ENCODE results near the gene MRPL28. TPM values are rescaled to one million over a fixed set of nuclear protein-coding genes. Genes with fewer than 3 reads are reported as not detected.

The MRPL28 gene
- total RNA-seq, 1 experiment from 2014 or later, result 61.4 TPM

GRCh38 chr16:369275-369865, 968 bp downstream of the MRPL28 start (continued):
- TF ChIP-seq REST (IDR thresholded peaks at IDR 0.05; ENCODE audit: low read depth), result no peak
- no peak for TF ChIP-seq POLR2A (IDR thresholded peaks at IDR 0.05; ENCODE audit: borderline replicate concordance, extremely low read depth, insufficient read depth, insufficient read length)
- no peak for TF ChIP-seq SIN3A (IDR thresholded peaks at IDR 0.05; ENCODE audit: low read depth)
- no peak for TF ChIP-seq EZH2 (IDR thresholded peaks at IDR 0.05)
- TF ChIP-seq ZNF274 (IDR thresholded peaks at IDR 0.05; ENCODE audit: low read depth, low read length), result no peak
- TF ChIP-seq CEBPB (IDR thresholded peaks at IDR 0.05; ENCODE audit: low read depth), result no peak

GRCh38 chr16:368388-369158, 1.8 kb downstream of the MRPL28 start:
- Histone ChIP-seq H3K27me3 (ENCODE audit: insufficient read depth, low read length) (no peaks in the 10 kb centered on the region), H3K4me2 (ENCODE audit: low read length) (no peak overlapping the region), H4K20me1 (ENCODE audit: insufficient read depth) (no peaks in the 10 kb centered on the region), H3K9ac (ENCODE audit: low read length) (no peak overlapping the region), H3K79me2 (ENCODE audit: insufficient read depth, low read length) (no peaks in the 10 kb centered on the region), H3K9me2 (ENCODE audit: insufficient read depth) (no peaks in the 10 kb centered on the region), H2AFZ (ENCODE audit: low read depth, low read length, poor library complexity, severe bottlenecking) (no peak overlapping the region), H3K36me3 (ENCODE audit: control insufficient read depth in 1 of 2, insufficient read depth in 2 of 2, low read length in 2 of 2) (0 out of 4 replicates have a peak, but pooled peaks cover 0 to 3% of the 10 kb centered on the region in 2 experiments), H3K4me1 (ENCODE audit: control insufficient read depth in 1 of 2, insufficient read depth in 2 of 2, low read length in 2 of 2) (peaks cover 3 to 13% of the 10 kb centered on the region in 2 experiments; a peak in 3 of 4 replicates), H3K9me3 (ENCODE audit: control insufficient read depth in 1 of 2, insufficient read depth in 1 of 2, low read depth in 1 of 2, low read length in 2 of 2) (no peaks in the 10 kb centered on the region), H3K4me3 (replicated peaks in 1 of 2; ENCODE audit: low read depth in 1 of 2, low read length in 2 of 2) (no peak overlapping the region), H3K27ac (ENCODE audit: low read depth, low read length) (no peak overlapping the region; the same call in 1 of the 2 replicates)
- DNase-seq (ENCODE audit: low read depth, low spot score) (no peak), ATAC-seq (no peak)
- POLR2A ChIA-PET, result no interaction called here
- no TSS peak for BruUV-seq (replicated peaks)
- CTCF ChIA-PET, result no interaction called here
- intact Hi-C loops (cut with micrococcal nuclease), result no loop called here
- RAD21 ChIA-PET (ENCODE audit: low non-redundant PET in 1 of 2, low total read pairs in 2 of 2, uncharacterized antibody in 2 of 2, unreplicated experiment in 2 of 2), result no interaction called here
- no peak for TF ChIP-seq MAX (IDR thresholded peaks at IDR 0.05)
- TF ChIP-seq TCF7L2 (IDR thresholded peaks at IDR 0.05; ENCODE audit: borderline replicate concordance, extremely low read depth, insufficient read depth, insufficient read length), result no peak
- no peak for TF ChIP-seq ELF1 (IDR thresholded peaks at IDR 0.05; ENCODE audit: borderline replicate concordance, low read depth)
- TF ChIP-seq EZH2 (IDR thresholded peaks at IDR 0.05), result no peak
- no peak for TF ChIP-seq SP1 (IDR thresholded peaks at IDR 0.05; ENCODE audit: low read depth)
- TF ChIP-seq RAD21 (IDR thresholded peaks at IDR 0.05; ENCODE audit: low read depth), result no peak
- TF ChIP-seq ZBTB33 (IDR thresholded peaks at IDR 0.05; ENCODE audit: extremely low read depth, insufficient replicate concordance, low read length), result no peak
- TF ChIP-seq POLR2A (IDR thresholded peaks at IDR 0.05; ENCODE audit: borderline replicate concordance, extremely low read depth, insufficient read depth, insufficient read length), result no peak
- no peak for TF ChIP-seq ZNF274 (IDR thresholded peaks at IDR 0.05; ENCODE audit: low read depth, low read length)
- TF ChIP-seq EZH2phosphoT487 (IDR thresholded peaks at IDR 0.05; ENCODE audit: borderline replicate concordance), result no peak
- no peak for TF ChIP-seq ATF3 (IDR thresholded peaks at IDR 0.05)

All from HCT116 (cell line).